Neuronal stem cell (in vitro differentiated cells): Measurements from ENCODE around the gene SYTL1.
A peak's percentile ranks its signal among the peaks of the same experiment; 100 is the strongest.

ENCODE experiments used
- DNase-seq: peaks from one replicate; pipeline ENCODE4 v3.0.0-alpha.2; 2013; ENCODE audit warnings: low spot score
- H2AFZ ChIP-seq: one replicate; pipeline ENCODE4 v1.6.1; 2013; ENCODE audit warnings: mild to moderate bottlenecking, low read length, inconsistent platforms
- H2AK5ac ChIP-seq: 2 replicates; pipeline ENCODE4 v1.6.1; 2013; ENCODE audit warnings: low read depth, mild to moderate bottlenecking, inconsistent platforms, low read length, moderate library complexity, mixed read lengths
- H2BK120ac ChIP-seq: 2 replicates; pipeline ENCODE4 v1.6.1; 2013; ENCODE audit warnings: low read depth, mild to moderate bottlenecking, inconsistent platforms, low read length, moderate library complexity, mixed read lengths
- H2BK12ac ChIP-seq: one replicate; pipeline ENCODE4 v1.6.1; 2013; ENCODE audit warnings: low read length, inconsistent platforms
- H2BK15ac ChIP-seq: 2 replicates; pipeline ENCODE4 v1.6.1; 2013; ENCODE audit warnings: mild to moderate bottlenecking, low read length, inconsistent platforms, mixed read lengths
- H2BK5ac ChIP-seq: one replicate; pipeline ENCODE4 v1.6.1; 2013; ENCODE audit warnings: inconsistent platforms, mild to moderate bottlenecking, low read length, moderate library complexity
- H3K14ac ChIP-seq: one replicate; pipeline ENCODE4 v1.6.1; 2013; ENCODE audit warnings: low read length, inconsistent platforms
- H3K18ac ChIP-seq: 2 replicates; pipeline ENCODE4 v1.6.1; 2013; ENCODE audit warnings: low read length, inconsistent platforms
- H3K23ac ChIP-seq: 2 replicates; pipeline ENCODE4 v1.6.1; 2013; ENCODE audit warnings: low read depth, mild to moderate bottlenecking, mixed read lengths, low read length, inconsistent platforms; ENCODE audit not compliant: poor library complexity
- H3K27ac ChIP-seq: replicated peaks from 3 replicates; pipeline ENCODE4 v1.5.1; 2013; ENCODE audit warnings: low read length, inconsistent platforms
- H3K27me3 ChIP-seq, 3 experiments: 2 replicates each; pipeline ENCODE4 v1.6.1; 2013; ENCODE audit warnings: low read length in 3 of 3, mild to moderate bottlenecking in 2 of 3, inconsistent platforms in 1 of 3, low read depth in 1 of 3, mixed read lengths in 1 of 3, moderate library complexity in 1 of 3; ENCODE audit not compliant: control insufficient read depth in 3 of 3, insufficient read depth in 3 of 3
- H3K36me3 ChIP-seq, 2 donors: replicated peaks in 1 of 2; 2 replicates each; pipeline ENCODE4 v1.6.1; 2013; ENCODE audit warnings: low read length in 2 of 2; ENCODE audit not compliant: control insufficient read depth in 2 of 2, insufficient read depth in 2 of 2
- H3K4ac ChIP-seq: 2 replicates; pipeline ENCODE4 v1.6.1; 2013; ENCODE audit warnings: inconsistent platforms, mild to moderate bottlenecking, low read length, moderate library complexity
- H3K4me1 ChIP-seq, 2 donors: 1 replicate in 1 of 2; 2 replicates in 1 of 2; pipeline ENCODE4 v1.6.1; 2013; ENCODE audit warnings: low read length in 2 of 2, low read depth in 1 of 2; ENCODE audit not compliant: control insufficient read depth in 2 of 2, insufficient read depth in 1 of 2
- H3K4me2 ChIP-seq: one replicate; pipeline ENCODE4 v1.6.1; 2013; ENCODE audit warnings: mild to moderate bottlenecking, low read length, inconsistent platforms; ENCODE audit not compliant: insufficient read depth, poor library complexity, severe bottlenecking
- H3K4me3 ChIP-seq, 2 donors: 2 replicates each; pipeline ENCODE4 v1.5.1; 2013; ENCODE audit warnings: low read length in 2 of 2, mild to moderate bottlenecking in 2 of 2, inconsistent platforms in 1 of 2, moderate library complexity in 1 of 2
- H3K79me1 ChIP-seq: one replicate; pipeline ENCODE4 v1.6.1; 2013; ENCODE audit warnings: low read depth, mild to moderate bottlenecking, inconsistent platforms, low read length, moderate library complexity
- H3K9ac ChIP-seq: one replicate; pipeline ENCODE4 v1.6.1; 2013; ENCODE audit warnings: mild to moderate bottlenecking, low read depth, low read length, inconsistent platforms; ENCODE audit not compliant: poor library complexity
- H3K9me3 ChIP-seq, 2 donors: replicated peaks in 1 of 2; 2 replicates each; pipeline versions ENCODE3 to v1.6.1; 2013; ENCODE audit warnings: low read length in 2 of 2, mild to moderate bottlenecking in 2 of 2, inconsistent platforms in 1 of 2, low read depth in 1 of 2, mixed read lengths in 1 of 2, moderate library complexity in 1 of 2; ENCODE audit not compliant: control insufficient read depth in 2 of 2, insufficient read depth in 1 of 2
- H4K8ac ChIP-seq: one replicate; pipeline ENCODE4 v1.6.1; 2013; ENCODE audit warnings: low read depth, mild to moderate bottlenecking, inconsistent platforms, low read length, moderate library complexity
- H4K91ac ChIP-seq: one replicate; pipeline ENCODE4 v1.6.1; 2013; ENCODE audit warnings: low read length, low read depth, mild to moderate bottlenecking, inconsistent platforms; ENCODE audit not compliant: poor library complexity
- WGBS, 2 donors: extraction: QIAGEN DNeasy Blood & Tissue Kit; methylation state at CpG; one replicate each; pipeline ENCODE4 v1.1.7; 2013; ENCODE audit warnings: missing lambda C conversion rate in 2 of 2, mixed read lengths in 1 of 2; ENCODE audit not compliant: insufficient read length in 2 of 2, insufficient replicate concordance in 1 of 2; ENCODE audit errors: extremely low coverage in 2 of 2; 5-methylcytosine and 5-hydroxymethylcytosine counted together

SYTL1 gene

GRCh38 chr1:27346357-27346756 lies 4.5 kb downstream of the SYTL1 start:
- Histone ChIP-seq H2AK5ac (no peak overlapping the region), H3K27ac (no peak overlapping the region), H3K36me3 (peaks cover 0 to 3% of the 10 kb centered on the region in 2 donors), H3K4me2 (no peak overlapping the region), H3K4ac (no peak overlapping the region), H2AFZ (no peak overlapping the region), H3K9ac (no peak overlapping the region), H3K9me3 (peaks cover 0 to 4% of the 10 kb centered on the region in 2 donors), H4K8ac (no peak overlapping the region), H3K23ac (no peak overlapping the region), H3K4me1 (peaks cover 33 to 35% of the 10 kb centered on the region in 2 donors), H2BK120ac (no peak overlapping the region), H3K18ac (no peak overlapping the region), H3K79me1 (peaks cover 1% of the 10 kb centered on the region), H3K27me3 (peaks cover 0 to 14% (median 5%) of the 10 kb centered on the region in 3 experiments), H3K4me3 (no peak overlapping the region), H3K14ac (no peak overlapping the region), H2BK15ac (no peak overlapping the region), H2BK12ac (no peak overlapping the region), H2BK5ac (no peak overlapping the region), H4K91ac (no peak overlapping the region)
- WGBS, 2 donors = no CpG with 5 or more reads among the region's 8 CpGs
- DNase-seq = no peak

GRCh38 chr1:27346991-27347624 lies 5.3 kb downstream of the SYTL1 start:
- H2BK120ac ChIP-seq = no peak overlapping the region
- peaks cover 0 to 4% of the 10 kb centered on the region in 2 donors for H3K9me3 ChIP-seq
- no peak overlapping the region for H4K8ac ChIP-seq
- H3K4me1 ChIP-seq = peaks cover 28 to 32% of the 10 kb centered on the region in 2 donors
- H2BK15ac ChIP-seq = peak overlapping the region; percentile 68
- H4K91ac ChIP-seq = no peak overlapping the region
- no peak overlapping the region for H3K18ac ChIP-seq
- H2AK5ac ChIP-seq = peak overlapping the region; percentile 88
- H3K36me3 ChIP-seq = peaks cover 0 to 3% of the 10 kb centered on the region in 2 donors
- H3K14ac ChIP-seq = no peak overlapping the region
- H3K4me2 ChIP-seq = no peak overlapping the region
- H2BK5ac ChIP-seq = no peak overlapping the region
- peak overlapping the region; percentile 94 for H3K23ac ChIP-seq
- DNase-seq = no peak
- H2AFZ ChIP-seq = no peak overlapping the region
- H3K4ac ChIP-seq = no peak overlapping the region
- peaks cover 0 to 14% (median 5%) of the 10 kb centered on the region in 3 experiments for H3K27me3 ChIP-seq
- H3K9ac ChIP-seq = no peak overlapping the region
- no CpG with 5 or more reads among the region's 14 CpGs for WGBS, 2 donors
- no peak overlapping the region for H2BK12ac ChIP-seq
- no peak overlapping the region for H3K27ac ChIP-seq
- H3K79me1 ChIP-seq = peaks cover 1% of the 10 kb centered on the region
- H3K4me3 ChIP-seq = no peak overlapping the region

- H2BK120ac ChIP-seq = peak overlapping the region; percentile 13
- no peak overlapping the region for H3K4ac ChIP-seq
- peak overlapping the region; percentile 42 for H3K14ac ChIP-seq
- peak overlapping the region; percentile 75 for H3K4me2 ChIP-seq
- no peak overlapping the region for H4K8ac ChIP-seq
- peaks cover 1% of the 10 kb centered on the region for H3K79me1 ChIP-seq
- H2AFZ ChIP-seq = peak overlapping the region; percentile 91
- H2BK5ac ChIP-seq = peak overlapping the region; percentile 42
- peak overlapping the region; percentile 85 for H3K9ac ChIP-seq
- WGBS, 2 donors = no CpG with 5 or more reads among the region's 51 CpGs
- no peak overlapping the region for H2BK12ac ChIP-seq
- peak overlapping the region; percentile 25 to 78 for H3K4me3 ChIP-seq
- H3K27ac ChIP-seq = no peak overlapping the region
- peak overlapping the region; percentile 93 for H2AK5ac ChIP-seq
- peak overlapping the region; percentile 53 for H2BK15ac ChIP-seq
- H3K9me3 ChIP-seq = peaks cover 0 to 4% of the 10 kb centered on the region in 2 donors
- peaks cover 12 to 19% of the 10 kb centered on the region in 2 donors for H3K4me1 ChIP-seq
- peak overlapping the region; percentile 29 for H3K23ac ChIP-seq
- peak; percentile 56 for DNase-seq
- no peak overlapping the region for H4K91ac ChIP-seq
- peaks cover 0 to 14% (median 5%) of the 10 kb centered on the region in 3 experiments for H3K27me3 ChIP-seq
- H3K18ac ChIP-seq = peak overlapping the region; percentile 89
- peaks cover 3 to 5% of the 10 kb centered on the region in 2 donors for H3K36me3 ChIP-seq
Measured at GRCh38 chr1:27348861-27349783, 7.3 kb downstream of the SYTL1 start.
